Prostate gland (tissue), 2 donors: ENCODE results near the gene MBNL1. TPM values are rescaled to one million over a fixed set of nuclear protein-coding genes. Genes with fewer than 3 reads are reported as not detected.

Source experiments
- DNase-seq: peaks from one replicate; pipeline ENCODE4 v3.0.0-alpha.2; 2019; ENCODE audit warnings: low spot score
- H3K27ac ChIP-seq, 2 donors: fragments of 200-600 bp; sonication (generic); 2 replicates each; pipeline ENCODE4 v1.5.1; 2017 to 2019
- H3K27me3 ChIP-seq: fragments of 200-600 bp; sonication (generic); replicated peaks from 2 replicates; pipeline ENCODE4 v1.5.1; 2019; ENCODE audit not compliant: insufficient read depth
- H3K36me3 ChIP-seq, 2 donors: fragments of 200-600 bp; sonication (generic); 1 replicate in 1 of 2; 2 replicates in 1 of 2; pipeline versions ENCODE4 v1.5.1 to v1.8.1; 2017 to 2019
- H3K4me1 ChIP-seq: fragments of 200-600 bp; sonication (generic); replicated peaks from 2 replicates; pipeline ENCODE4 v1.5.1; 2019
- H3K4me3 ChIP-seq, 2 donors: fragments of 200-600 bp; sonication (generic); 2 replicates each; pipeline ENCODE4 v1.5.1; 2017 to 2019
- H3K9me3 ChIP-seq: fragments of 200-600 bp; sonication (generic); 2 replicates; pipeline ENCODE4 v1.5.1; 2017
- POLR2A ChIP-seq: fragments of 450-650 bp; IDR thresholded peaks from one replicate; pipeline ENCODE4 v1.6.1; 2016; ENCODE audit warnings: antibody characterized with exemption, mild to moderate bottlenecking
- POLR2AphosphoS5 ChIP-seq: sonication (generic); formaldehyde crosslinking; IDR thresholded peaks from one replicate; pipeline ENCODE4 v1.6.1; 2017; ENCODE audit warnings: antibody characterized with exemption
- WGBS: methylation state at CpG from one replicate; pipeline ENCODE4 v1.1.5; 2018; 5-methylcytosine and 5-hydroxymethylcytosine counted together
- intact Hi-C: fragments of 100-400 bp; cut with DNase I; formaldehyde crosslinking; loops from one replicate; pipeline ENCODE4 v1.14.2; 2022
- total RNA-seq, 2 donors: library from RNA; depleted of rRNA; stranded (reverse); fragments of >200 nt; gene quantifications; one replicate each; pipeline ENCODE4 v1.1.0, GENCODE V29; 2016
- TF ChIP-seq, protein P1 (sequence below), 4 experiments: fragments of 200-600 bp in 2 of 4; fragments of 450-650 bp in 2 of 4; sonication (generic) in 2 of 4; IDR thresholded peaks; 1 replicate in 3 of 4; 2 replicates in 1 of 4; pipeline ENCODE4 v1.5.1; 2016 to 2019; ENCODE audit warnings: antibody characterized with exemption in 4 of 4, mild to moderate bottlenecking in 2 of 4, moderate library complexity in 2 of 4

The MBNL1 gene
- total RNA-seq, 2 donors from 2014 or later, result 131 to 226 TPM

DNA sequence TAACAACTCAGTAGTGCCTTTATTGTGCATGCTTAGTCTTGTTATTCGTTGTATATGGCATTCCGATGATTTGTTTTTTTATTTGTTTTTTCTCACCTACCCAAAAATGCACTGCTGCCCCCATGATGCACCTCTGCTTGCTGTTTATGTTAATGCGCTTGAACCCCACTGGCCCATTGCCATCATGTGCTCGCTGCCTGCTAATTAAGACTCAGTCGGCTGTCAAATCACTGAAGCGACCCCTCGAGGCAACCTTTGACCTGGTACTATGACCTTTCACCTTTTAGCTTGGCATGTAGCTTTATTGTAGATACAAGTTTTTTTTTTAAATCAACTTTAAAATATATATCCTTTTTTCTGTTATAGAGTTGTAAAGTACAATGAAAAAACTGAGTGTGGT, 177.8 kb downstream of the MBNL1 start:
- DNase-seq, result no peak
- Histone ChIP-seq H3K4me1 (no peaks in the 10 kb centered on the region), H3K36me3 (no peaks in the 10 kb centered on the region), H3K27ac (no peak overlapping the region), H3K9me3 (no peaks in the 10 kb centered on the region), H3K27me3 (no peaks in the 10 kb centered on the region), H3K4me3 (no peak overlapping the region)
- TF ChIP-seq POLR2A, result no peak
- TF ChIP-seq POLR2AphosphoS5, result no peak
- TF ChIP-seq, protein P1, sequence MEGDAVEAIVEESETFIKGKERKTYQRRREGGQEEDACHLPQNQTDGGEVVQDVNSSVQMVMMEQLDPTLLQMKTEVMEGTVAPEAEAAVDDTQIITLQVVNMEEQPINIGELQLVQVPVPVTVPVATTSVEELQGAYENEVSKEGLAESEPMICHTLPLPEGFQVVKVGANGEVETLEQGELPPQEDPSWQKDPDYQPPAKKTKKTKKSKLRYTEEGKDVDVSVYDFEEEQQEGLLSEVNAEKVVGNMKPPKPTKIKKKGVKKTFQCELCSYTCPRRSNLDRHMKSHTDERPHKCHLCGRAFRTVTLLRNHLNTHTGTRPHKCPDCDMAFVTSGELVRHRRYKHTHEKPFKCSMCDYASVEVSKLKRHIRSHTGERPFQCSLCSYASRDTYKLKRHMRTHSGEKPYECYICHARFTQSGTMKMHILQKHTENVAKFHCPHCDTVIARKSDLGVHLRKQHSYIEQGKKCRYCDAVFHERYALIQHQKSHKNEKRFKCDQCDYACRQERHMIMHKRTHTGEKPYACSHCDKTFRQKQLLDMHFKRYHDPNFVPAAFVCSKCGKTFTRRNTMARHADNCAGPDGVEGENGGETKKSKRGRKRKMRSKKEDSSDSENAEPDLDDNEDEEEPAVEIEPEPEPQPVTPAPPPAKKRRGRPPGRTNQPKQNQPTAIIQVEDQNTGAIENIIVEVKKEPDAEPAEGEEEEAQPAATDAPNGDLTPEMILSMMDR (IDR thresholded peaks at IDR 0.05), result no peak
- intact Hi-C loops, result loop anchor here (5.0 kb wide), 1 partner anchor 369 kb away; no protein-coding TSS in a partner anchor
- 76% methylated on average over 7 of the region's 7 CpGs for WGBS

DNA sequence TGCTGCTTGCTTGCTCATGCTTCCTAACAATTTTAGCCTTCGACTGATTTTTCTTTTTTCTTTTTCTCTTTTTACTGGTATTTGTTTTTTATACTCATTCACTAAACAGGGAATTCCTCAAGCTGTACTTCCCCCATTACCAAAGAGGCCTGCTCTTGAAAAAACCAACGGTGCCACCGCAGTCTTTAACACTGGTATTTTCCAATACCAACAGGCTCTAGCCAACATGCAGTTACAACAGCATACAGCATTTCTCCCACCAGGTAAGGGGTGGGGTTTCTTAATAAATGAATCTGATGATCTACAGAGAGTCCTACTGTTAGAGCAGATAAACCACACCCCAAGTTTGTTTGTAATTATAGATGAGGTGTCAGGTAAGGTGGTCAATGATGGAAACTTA, 178.8 kb downstream of the MBNL1 start:
- intact Hi-C loops, result loop anchor here (5.0 kb wide), 1 partner anchor 370 kb away; no protein-coding TSS in a partner anchor
- no peaks in the 10 kb centered on the region for H3K36me3 ChIP-seq
- 71% methylated on average over 3 of the region's 3 CpGs for WGBS
- H3K4me1 ChIP-seq, result no peaks in the 10 kb centered on the region
- H3K9me3 ChIP-seq, result no peaks in the 10 kb centered on the region
- H3K27ac ChIP-seq, result no peak overlapping the region
- no peak overlapping the region for H3K4me3 ChIP-seq
- no peak for DNase-seq
- TF ChIP-seq POLR2AphosphoS5, result no peak
- no peak for TF ChIP-seq POLR2A
- TF ChIP-seq, protein P1 (IDR thresholded peaks at IDR 0.05), result no peak
- no peaks in the 10 kb centered on the region for H3K27me3 ChIP-seq

DNA sequence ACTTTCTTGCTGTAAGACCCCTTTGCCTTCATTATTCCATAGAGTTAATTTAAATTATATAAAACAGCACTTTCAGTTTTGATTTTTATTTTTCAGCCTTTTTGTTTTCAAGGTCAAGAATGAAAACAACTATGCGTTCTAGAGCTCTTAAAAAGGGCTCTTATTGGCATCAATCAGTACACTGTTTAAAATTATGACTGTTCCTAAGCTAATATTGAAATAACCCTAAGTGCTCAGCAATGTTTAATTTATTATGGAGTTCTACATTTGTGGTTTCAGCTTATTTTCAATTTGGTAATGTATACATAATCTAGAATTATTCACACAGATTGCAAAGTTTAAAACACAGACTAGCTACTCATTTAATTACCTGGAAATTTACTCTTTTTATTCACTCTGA, 179.4 kb downstream of the MBNL1 start:
- no peaks in the 10 kb centered on the region for H3K27me3 ChIP-seq
- no peak overlapping the region for H3K27ac ChIP-seq
- TF ChIP-seq, protein P1 (IDR thresholded peaks at IDR 0.05), result no peak
- TF ChIP-seq POLR2A, result no peak
- TF ChIP-seq POLR2AphosphoS5, result no peak
- DNase-seq, result no peak
- no peak overlapping the region for H3K4me3 ChIP-seq
- intact Hi-C loops, result loop anchor here (5.0 kb wide), 1 partner anchor 371 kb away; no protein-coding TSS in a partner anchor
- H3K9me3 ChIP-seq, result no peaks in the 10 kb centered on the region
- WGBS, result 55% methylated on average over 1 of the region's 1 CpG
- H3K4me1 ChIP-seq, result no peaks in the 10 kb centered on the region
- H3K36me3 ChIP-seq, result no peaks in the 10 kb centered on the region

DNA sequence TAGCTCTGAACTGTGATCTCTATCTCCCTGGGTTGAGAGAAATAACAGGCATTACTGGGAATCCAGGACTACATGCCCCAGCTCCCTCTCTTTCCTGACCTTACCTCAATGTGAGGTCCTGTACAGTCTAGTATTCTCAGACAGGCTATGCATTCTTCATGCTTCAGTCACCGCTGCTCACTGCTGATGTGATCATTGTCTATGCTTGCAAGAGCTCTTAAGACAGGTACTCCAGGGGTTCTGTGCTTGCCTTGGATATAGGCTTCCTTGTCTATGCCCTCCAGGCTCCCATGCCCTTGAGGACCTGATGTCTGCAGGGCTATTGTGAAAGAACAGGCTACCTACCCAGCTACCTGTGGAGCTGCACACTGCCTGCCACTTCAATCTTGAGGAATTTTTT, 183.6 kb downstream of the MBNL1 start:
- Histone ChIP-seq H3K36me3 (no peaks in the 10 kb centered on the region), H3K4me3 (no peak overlapping the region), H3K9me3 (no peaks in the 10 kb centered on the region), H3K27ac (no peak overlapping the region), H3K27me3 (no peaks in the 10 kb centered on the region), H3K4me1 (no peaks in the 10 kb centered on the region)
- 100% methylated on average over 1 of the region's 1 CpG for WGBS
- intact Hi-C loops, result loop anchor here (10.0 kb wide), 1 partner anchor 268 kb away; no protein-coding TSS in a partner anchor
- DNase-seq, result no peak
- no peak for TF ChIP-seq POLR2AphosphoS5
- TF ChIP-seq, protein P1 (IDR thresholded peaks at IDR 0.05), result no peak
- TF ChIP-seq POLR2A, result no peak
